GM12878 (cell line): Measurements from ENCODE around the gene INPP5D. TPM values are rescaled to one million over a fixed set of nuclear protein-coding genes. Genes with fewer than 3 reads are reported as not detected.

ENCODE experiments used
- CBX5 ChIP-seq: sonication (generic); IDR thresholded peaks from 2 replicates; pipeline ENCODE4 v1.6.1; 2016; ENCODE audit warnings: low read depth, moderate library complexity, mild to moderate bottlenecking, inconsistent platforms
- KLF5 ChIP-seq: fragments of 450-650 bp; IDR thresholded peaks from 2 replicates; pipeline ENCODE4 v1.6.1; 2014; ENCODE audit warnings: mild to moderate bottlenecking; ENCODE audit not compliant: partially characterized antibody
- MEF2B ChIP-seq: fragments of 450-650 bp; IDR thresholded peaks from 2 replicates; pipeline ENCODE4 v1.6.1; 2018; ENCODE audit warnings: mild to moderate bottlenecking, moderate library complexity; ENCODE audit not compliant: partially characterized antibody, poor library complexity, severe bottlenecking
- MTA3 ChIP-seq: IDR thresholded peaks from 2 replicates; pipeline ENCODE4 v1.6.1; 2012; ENCODE audit warnings: low read length, inconsistent platforms, borderline replicate concordance
- NBN ChIP-seq: fragments of 450-650 bp; IDR thresholded peaks from 2 replicates; pipeline ENCODE4 v1.6.1; 2016
- NFIC ChIP-seq: IDR thresholded peaks from 2 replicates; pipeline ENCODE4 v1.6.1; 2012; ENCODE audit warnings: low read depth, mild to moderate bottlenecking, inconsistent platforms, low read length, moderate library complexity
- PAX8 ChIP-seq: fragments of 450-650 bp; IDR thresholded peaks from 2 replicates; pipeline ENCODE4 v1.6.1; 2017; ENCODE audit warnings: mild to moderate bottlenecking, moderate library complexity
- PML ChIP-seq: IDR thresholded peaks from 2 replicates; pipeline ENCODE4 v1.6.1; 2012; ENCODE audit warnings: low read length, inconsistent platforms
- POLR2A ChIP-seq: IDR thresholded peaks from 2 replicates; pipeline ENCODE4 v1.6.1; 2011; ENCODE audit warnings: low read depth, mild to moderate bottlenecking, low read length
- POLR2AphosphoS2 ChIP-seq: IDR thresholded peaks from 2 replicates; pipeline ENCODE4 v1.6.1; 2011; ENCODE audit warnings: low read depth, mild to moderate bottlenecking, low read length, improper control_type of control experiment, moderate library complexity
- POLR2AphosphoS5 ChIP-seq: IDR thresholded peaks from 2 replicates; pipeline ENCODE4 v1.6.1; 2011; ENCODE audit warnings: mild to moderate bottlenecking, low read length, inconsistent platforms
- SMARCA5 ChIP-seq: fragments of 450-650 bp; IDR thresholded peaks from 2 replicates; pipeline ENCODE4 v1.6.1; 2017; ENCODE audit warnings: mild to moderate bottlenecking
- SUZ12 ChIP-seq: fragments of 200-600 bp; sonication (generic); IDR thresholded peaks from one replicate; pipeline ENCODE4 v1.6.1; 2018; ENCODE audit warnings: antibody characterized with exemption, mild to moderate bottlenecking; ENCODE audit not compliant: unreplicated experiment
- WRNIP1 ChIP-seq: IDR thresholded peaks from 2 replicates; pipeline ENCODE4 v1.6.1; 2011; ENCODE audit warnings: low read depth, low read length, improper control_type of control experiment, borderline replicate concordance
- ZNF687 ChIP-seq: fragments of 450-650 bp; IDR thresholded peaks from 2 replicates; pipeline ENCODE4 v1.6.1; 2017; ENCODE audit warnings: mild to moderate bottlenecking, moderate library complexity
- polyA plus RNA-seq, 11 experiments: library from polyadenylated mRNA; depleted of rRNA in 4 of 11; unstranded in 6 of 11; stranded (reverse) in 5 of 11; fragments of >200 nt; fragmentation: Nextera tagmentation in 4 of 11; fragmentation: Illumina TruSeq in 1 of 11; extraction: Ambion mirVana in 4 of 11; extraction: Trizol in 1 of 11; gene quantifications; 1 replicate in 1 of 11; 2 replicates in 10 of 11; pipeline versions ENCODE4 v1.2.1 to v1.2.3, GENCODE V29; 2011 to 2016; ENCODE audit warnings: inconsistent platforms in 2 of 11, missing spikeins in 2 of 11, low read depth in 1 of 11
- total RNA-seq, 4 experiments: library from RNA; depleted of rRNA in 3 of 4; stranded (reverse); fragments of >200 nt in 3 of 4; fragmentation: Illumina TruSeq in 1 of 4; extraction: Trizol in 1 of 4; gene quantifications; 2 replicates each; pipeline versions ENCODE4 v1.2.1 to v1.2.3, GENCODE V29; 2013 to 2021
- TF ChIP-seq, protein P1 (sequence below): fragments of 450-650 bp; formaldehyde crosslinking; IDR thresholded peaks from 2 replicates; pipeline ENCODE4 v1.4.0; 2020; ENCODE audit warnings: mild to moderate bottlenecking, moderate library complexity
- TF ChIP-seq, protein P2 (sequence below): fragments of 450-650 bp; IDR thresholded peaks from 2 replicates; pipeline ENCODE4 v1.6.1; 2017; ENCODE audit warnings: low read depth, mild to moderate bottlenecking, moderate library complexity
- TF ChIP-seq, protein P3 (sequence below): fragments of 450-650 bp; IDR thresholded peaks from 2 replicates; pipeline ENCODE4 v1.6.1; 2017; ENCODE audit warnings: borderline replicate concordance

INPP5D gene
- total and polyA plus RNA-seq, 10 of the 15 experiments (the other 5 are each of a cell fraction or from before 2014, with no cell fraction given) = 11.8 to 139 (median 88.8) TPM

- TF ChIP-seq ZNF687 (0 out of 2 replicates have a peak, but pooled peaks have one; percentile 32), PML (peak; percentile 75), SUZ12 (no peak), PAX8 (no peak), NBN (peak; percentile 39; the same call in 1 of the 2 replicates), POLR2AphosphoS5 (peak; percentile 28), POLR2A (peak; percentile 61), POLR2AphosphoS2 (no peak), MEF2B (no peak), NFIC (0 out of 2 replicates have a peak, but pooled peaks have one; percentile 39), CBX5 (no peak), SMARCA5 (no peak), MTA3 (peak; percentile 52; the same call in 1 of the 2 replicates), KLF5 (peak; percentile 24), WRNIP1 (no peak)
- TF ChIP-seq, protein P1, sequence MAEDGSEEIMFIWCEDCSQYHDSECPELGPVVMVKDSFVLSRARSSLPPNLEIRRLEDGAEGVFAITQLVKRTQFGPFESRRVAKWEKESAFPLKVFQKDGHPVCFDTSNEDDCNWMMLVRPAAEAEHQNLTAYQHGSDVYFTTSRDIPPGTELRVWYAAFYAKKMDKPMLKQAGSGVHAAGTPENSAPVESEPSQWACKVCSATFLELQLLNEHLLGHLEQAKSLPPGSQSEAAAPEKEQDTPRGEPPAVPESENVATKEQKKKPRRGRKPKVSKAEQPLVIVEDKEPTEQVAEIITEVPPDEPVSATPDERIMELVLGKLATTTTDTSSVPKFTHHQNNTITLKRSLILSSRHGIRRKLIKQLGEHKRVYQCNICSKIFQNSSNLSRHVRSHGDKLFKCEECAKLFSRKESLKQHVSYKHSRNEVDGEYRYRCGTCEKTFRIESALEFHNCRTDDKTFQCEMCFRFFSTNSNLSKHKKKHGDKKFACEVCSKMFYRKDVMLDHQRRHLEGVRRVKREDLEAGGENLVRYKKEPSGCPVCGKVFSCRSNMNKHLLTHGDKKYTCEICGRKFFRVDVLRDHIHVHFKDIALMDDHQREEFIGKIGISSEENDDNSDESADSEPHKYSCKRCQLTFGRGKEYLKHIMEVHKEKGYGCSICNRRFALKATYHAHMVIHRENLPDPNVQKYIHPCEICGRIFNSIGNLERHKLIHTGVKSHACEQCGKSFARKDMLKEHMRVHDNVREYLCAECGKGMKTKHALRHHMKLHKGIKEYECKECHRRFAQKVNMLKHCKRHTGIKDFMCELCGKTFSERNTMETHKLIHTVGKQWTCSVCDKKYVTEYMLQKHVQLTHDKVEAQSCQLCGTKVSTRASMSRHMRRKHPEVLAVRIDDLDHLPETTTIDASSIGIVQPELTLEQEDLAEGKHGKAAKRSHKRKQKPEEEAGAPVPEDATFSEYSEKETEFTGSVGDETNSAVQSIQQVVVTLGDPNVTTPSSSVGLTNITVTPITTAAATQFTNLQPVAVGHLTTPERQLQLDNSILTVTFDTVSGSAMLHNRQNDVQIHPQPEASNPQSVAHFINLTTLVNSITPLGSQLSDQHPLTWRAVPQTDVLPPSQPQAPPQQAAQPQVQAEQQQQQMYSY (CRISPR knock-in tag) = no peak
- TF ChIP-seq, protein P2, sequence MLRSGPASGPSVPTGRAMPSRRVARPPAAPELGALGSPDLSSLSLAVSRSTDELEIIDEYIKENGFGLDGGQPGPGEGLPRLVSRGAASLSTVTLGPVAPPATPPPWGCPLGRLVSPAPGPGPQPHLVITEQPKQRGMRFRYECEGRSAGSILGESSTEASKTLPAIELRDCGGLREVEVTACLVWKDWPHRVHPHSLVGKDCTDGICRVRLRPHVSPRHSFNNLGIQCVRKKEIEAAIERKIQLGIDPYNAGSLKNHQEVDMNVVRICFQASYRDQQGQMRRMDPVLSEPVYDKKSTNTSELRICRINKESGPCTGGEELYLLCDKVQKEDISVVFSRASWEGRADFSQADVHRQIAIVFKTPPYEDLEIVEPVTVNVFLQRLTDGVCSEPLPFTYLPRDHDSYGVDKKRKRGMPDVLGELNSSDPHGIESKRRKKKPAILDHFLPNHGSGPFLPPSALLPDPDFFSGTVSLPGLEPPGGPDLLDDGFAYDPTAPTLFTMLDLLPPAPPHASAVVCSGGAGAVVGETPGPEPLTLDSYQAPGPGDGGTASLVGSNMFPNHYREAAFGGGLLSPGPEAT = peak; percentile 63; the same call in 1 of the 2 replicates
- TF ChIP-seq, protein P3, sequence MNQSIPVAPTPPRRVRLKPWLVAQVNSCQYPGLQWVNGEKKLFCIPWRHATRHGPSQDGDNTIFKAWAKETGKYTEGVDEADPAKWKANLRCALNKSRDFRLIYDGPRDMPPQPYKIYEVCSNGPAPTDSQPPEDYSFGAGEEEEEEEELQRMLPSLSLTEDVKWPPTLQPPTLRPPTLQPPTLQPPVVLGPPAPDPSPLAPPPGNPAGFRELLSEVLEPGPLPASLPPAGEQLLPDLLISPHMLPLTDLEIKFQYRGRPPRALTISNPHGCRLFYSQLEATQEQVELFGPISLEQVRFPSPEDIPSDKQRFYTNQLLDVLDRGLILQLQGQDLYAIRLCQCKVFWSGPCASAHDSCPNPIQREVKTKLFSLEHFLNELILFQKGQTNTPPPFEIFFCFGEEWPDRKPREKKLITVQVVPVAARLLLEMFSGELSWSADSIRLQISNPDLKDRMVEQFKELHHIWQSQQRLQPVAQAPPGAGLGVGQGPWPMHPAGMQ = no peak
Measured at GRCh38 chr2:233060980-233061590, 943 bp downstream of the INPP5D start (continued).
